Stimulated activated CD4-positive, alpha-beta T cell treated with anti-CD3 and anti-CD28 coated beads, Interleukin-4, amount 100 ng/mL, for 1 hour (primary cell): ENCODE measurements around the gene XPNPEP2.
A peak's percentile ranks its signal among the peaks of the same experiment; 100 is the strongest.

Source experiments
- DNase-seq: peaks from one replicate; pipeline ENCODE4 v3.0.0-alpha.2; 2020

The XPNPEP2 gene

GRCh38 chrX:129755779-129756650 is 17.2 kb downstream of the XPNPEP2 start:
- DNase-seq, result no peak

GRCh38 chrX:129759576-129760061 is 20.8 kb downstream of the XPNPEP2 start:
- DNase-seq, result peak; percentile 38

- no peak for DNase-seq
Observed at GRCh38 chrX:129760155-129760554, 21.4 kb downstream of the XPNPEP2 start.

DNA sequence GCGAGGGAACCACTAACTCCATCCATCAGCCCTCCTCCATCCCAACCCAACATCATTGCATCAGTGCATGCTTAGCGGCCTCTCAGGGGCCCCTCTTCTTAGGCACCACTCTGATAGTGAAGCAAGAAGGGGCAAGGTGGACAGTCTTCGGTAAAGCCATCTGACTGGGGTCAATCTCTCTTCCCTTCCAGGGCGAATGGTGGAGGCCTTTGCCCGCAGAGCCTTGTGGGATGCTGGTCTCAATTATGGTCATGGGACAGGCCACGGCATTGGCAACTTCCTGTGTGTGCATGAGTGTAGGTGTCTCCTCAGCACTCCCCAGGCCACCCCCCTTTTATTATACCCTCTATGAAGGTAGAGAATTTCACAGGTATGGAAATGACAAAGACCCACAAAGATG is 22.2 kb downstream of the XPNPEP2 start:
- DNase-seq, result no peak

- DNase-seq, result no peak
Observed at GRCh38 chrX:129761596-129761995, 22.8 kb downstream of the XPNPEP2 start.

DNA sequence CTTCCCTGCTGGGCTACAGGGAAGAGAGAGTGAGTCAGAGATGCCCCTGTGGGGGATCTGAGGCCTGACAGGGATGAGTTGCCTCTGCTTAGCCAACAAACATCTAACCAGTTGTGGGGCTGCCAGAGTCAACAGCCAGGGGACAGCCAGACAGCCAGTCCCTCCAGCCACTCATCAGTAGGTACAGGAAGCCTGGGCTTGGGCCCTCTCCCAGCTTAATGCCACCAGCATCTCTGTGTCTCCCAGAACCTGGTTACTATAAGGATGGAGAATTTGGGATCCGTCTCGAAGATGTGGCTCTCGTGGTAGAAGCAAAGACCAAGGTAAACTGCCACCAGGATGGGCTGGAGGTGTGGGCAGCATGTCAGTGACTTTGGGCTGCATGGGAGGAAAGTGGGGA is 23.7 kb downstream of the XPNPEP2 start:
- DNase-seq, result no peak

- DNase-seq, result no peak
Observed at GRCh38 chrX:129763666-129764065, 24.9 kb downstream of the XPNPEP2 start.

- DNase-seq, result no peak
Observed at GRCh38 chrX:129768186-129768585, 29.4 kb downstream of the XPNPEP2 start.

GRCh38 chrX:129768586-129769466 is 30.0 kb downstream of the XPNPEP2 start:
- no peak for DNase-seq

DNA sequence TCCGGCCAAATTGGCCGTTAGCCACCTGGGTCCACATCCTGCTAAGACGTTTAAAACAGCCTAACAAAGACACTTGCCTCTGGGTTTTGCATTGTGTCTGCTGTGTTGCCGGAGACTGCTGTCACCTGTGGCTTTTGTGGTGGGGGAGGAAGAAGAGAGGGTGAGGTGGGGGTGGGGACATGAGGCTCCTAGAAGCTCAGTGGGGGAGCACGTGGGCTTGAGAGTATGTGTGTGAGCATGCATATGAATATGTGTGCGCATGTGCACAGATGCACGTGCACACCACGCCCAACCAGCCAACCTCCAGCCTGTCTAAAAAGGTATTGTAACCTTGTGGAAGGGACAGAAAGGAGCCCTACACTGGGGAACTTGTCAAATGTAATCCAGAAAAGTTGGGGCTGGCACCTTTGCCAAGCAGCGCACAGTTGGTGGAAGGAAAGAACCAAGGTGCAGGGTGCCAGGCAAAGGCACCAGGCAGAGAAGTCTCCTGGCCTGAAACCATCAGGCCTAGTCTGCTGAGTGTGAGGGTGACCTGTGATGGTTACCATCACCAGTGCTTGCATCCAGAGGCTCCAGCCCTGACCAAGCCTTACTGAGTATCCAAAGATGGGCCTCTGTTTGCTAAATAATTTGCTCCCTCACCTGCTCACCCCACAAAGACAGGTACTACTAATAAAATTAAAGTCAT is 30.8 kb downstream of the XPNPEP2 start:
- peak; percentile 59 for DNase-seq

DNA sequence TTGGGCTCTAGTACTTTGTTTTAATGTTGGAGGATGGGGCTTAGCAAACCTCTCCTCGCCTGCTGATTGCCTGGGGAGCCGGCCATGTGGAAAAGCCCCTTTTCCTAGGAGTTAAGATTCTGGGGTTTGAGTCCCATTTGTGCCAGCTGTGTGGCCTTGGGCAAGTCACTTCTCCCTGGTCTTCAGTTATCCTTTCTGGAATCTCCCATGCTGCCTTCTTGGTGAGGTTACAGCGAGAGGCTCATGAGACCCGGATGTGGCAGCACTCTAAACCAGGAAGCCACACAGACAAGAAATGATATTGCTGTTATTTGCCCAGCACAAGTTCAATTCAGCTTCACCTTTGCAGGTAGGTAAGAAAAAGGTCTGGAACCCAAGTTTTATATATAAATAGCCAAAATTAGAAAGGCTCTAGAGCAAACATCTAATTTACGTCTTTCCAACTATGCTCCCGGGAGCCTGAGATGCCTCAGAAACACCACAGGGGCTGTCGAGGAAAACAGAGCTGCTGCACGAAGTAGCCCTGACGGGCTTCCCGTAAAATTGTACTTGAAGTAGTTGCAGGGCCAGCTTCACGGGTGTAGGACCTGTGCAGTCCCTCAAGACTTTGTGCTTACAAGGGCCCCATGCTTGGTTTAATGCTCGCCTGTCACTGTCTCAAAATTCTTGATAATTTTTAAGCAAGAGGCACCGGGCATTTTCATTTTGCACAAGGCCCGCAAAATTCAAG is 32.7 kb downstream of the XPNPEP2 start:
- no peak for DNase-seq

GRCh38 chrX:129772796-129773431 is 34.1 kb downstream of the XPNPEP2 start:
- no peak for DNase-seq

GRCh38 chrX:129773649-129774458 is 35.1 kb downstream of the XPNPEP2 start:
- no peak for DNase-seq

GRCh38 chrX:129777218-129778030 is 38.6 kb downstream of the XPNPEP2 start:
- DNase-seq, result peak; percentile 67

DNA sequence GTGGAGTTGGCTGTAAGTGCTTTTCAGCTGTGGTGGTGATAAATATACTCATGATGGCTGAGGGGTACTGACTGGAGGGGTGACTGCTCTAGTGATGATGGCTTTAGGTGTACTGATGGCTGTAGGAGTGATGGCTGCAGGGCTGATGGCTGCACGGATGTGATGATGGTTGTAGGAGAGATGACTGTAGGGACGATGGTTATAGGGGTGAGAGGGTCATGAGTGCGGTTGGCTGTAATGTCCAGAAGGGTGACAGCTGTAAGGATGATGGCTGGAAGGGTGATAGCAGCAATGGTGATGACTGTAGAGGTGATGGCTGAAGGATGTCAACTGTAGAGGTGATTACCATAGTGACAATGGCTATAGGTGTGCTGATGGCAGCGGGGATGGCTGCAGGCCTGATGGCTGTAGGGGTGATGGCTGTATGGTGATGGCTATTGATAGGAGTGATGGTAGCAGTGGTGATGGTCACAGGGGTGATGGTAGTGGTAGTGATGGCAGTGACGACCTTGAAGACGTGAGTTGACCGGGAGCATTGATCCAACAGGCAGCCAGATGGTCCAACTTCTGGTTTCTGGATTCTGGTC is 40.4 kb downstream of the XPNPEP2 start:
- DNase-seq, result no peak

DNA sequence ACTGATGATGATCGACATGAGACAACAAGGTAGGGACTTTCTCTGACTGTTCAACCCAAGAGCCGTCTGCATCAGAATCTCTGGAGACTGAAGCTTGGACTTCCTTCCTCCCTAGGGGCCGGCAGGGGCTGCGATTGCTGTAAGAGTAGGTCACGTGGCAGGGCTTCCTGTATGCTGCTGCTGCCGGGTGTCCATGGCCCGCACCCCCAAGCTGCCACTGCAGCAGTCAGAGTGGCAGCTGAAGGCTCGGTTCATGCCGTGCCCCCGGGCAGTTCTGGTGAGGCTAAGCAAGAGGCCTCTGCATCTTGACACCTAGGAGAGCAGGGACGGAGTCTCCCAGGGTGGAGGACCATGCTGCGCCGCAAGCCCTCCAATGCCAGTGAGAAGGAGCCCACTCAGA is 41.0 kb downstream of the XPNPEP2 start, which contains the start of gene SASH3:
Gene SASH3, plus strand, starts transcription at position 203 of the 400 bp plus-strand sequence. Its CDS starts 149 bp downstream, at position 352.
- DNase-seq, result peak; percentile 45

- no peak for DNase-seq
Observed at GRCh38 chrX:129780441-129781105, 41.8 kb downstream of the XPNPEP2 start.

DNA sequence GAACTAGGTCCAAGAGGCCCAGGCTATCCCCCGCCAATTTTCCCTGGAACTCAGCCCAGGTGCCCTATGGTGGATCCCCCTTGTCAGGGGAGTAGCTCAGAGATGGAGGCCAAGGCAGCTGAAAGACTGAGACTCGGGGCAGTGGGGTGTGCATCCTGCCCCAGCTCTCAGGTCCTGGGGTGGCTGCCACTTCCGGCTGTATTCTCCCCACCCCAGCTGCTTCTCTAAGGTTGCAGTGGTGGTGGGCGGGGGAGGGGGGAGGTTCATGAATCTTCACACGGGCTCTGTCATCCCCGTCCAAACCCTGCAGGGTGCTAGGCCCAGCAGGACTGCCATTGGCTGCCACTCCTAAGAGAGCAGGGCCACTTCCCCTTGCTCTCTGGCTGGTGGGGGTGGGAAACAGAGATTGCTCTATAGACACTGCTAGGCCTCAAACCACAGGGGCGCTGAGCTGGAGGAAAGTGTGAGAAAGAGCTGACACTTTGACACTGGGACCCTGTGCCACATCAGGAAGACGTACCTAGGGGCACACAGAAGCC is 42.4 kb downstream of the XPNPEP2 start:
- DNase-seq, result peak; percentile 68
